HCT116 (cell line): ENCODE data around the gene DNAJC7. TPM values are rescaled to one million over a fixed set of nuclear protein-coding genes. Genes with fewer than 3 reads are reported as not detected.

Experiments
- ATAC-seq: fragments of 200-7000 bp; cut with Tn5 transposase; 2 replicates; pipeline ENCODE4 v1.9.1; 2020; ENCODE audit warnings: mild to moderate bottlenecking, moderate library complexity
- BruUV-seq: library from RNA; stranded (reverse); fragments of 400-500 nt; replicated peaks from 2 replicates; lab custom pipeline; 2021; lab: Mats Ljungman, UMichigan
- CTCF ChIA-PET: fragments of 300-600 bp; sonication (Branson Sonifier 250); formaldehyde crosslinking; loops from one replicate; lab custom pipeline; 2021; ENCODE audit warnings: antibody characterized with exemption; lab: Charles Lee
- POLR2A ChIA-PET: fragments of 300-600, 350-600 bp; sonication (Branson Sonifier 250); formaldehyde crosslinking; loops from one replicate; lab custom pipeline; 2021; ENCODE audit warnings: antibody characterized with exemption; lab: Charles Lee
- RAD21 ChIA-PET, 2 experiments: fragments of 300-600 bp; sonication (Branson Sonifier 250); formaldehyde crosslinking; loops; one replicate each; lab custom pipeline; 2023; ENCODE audit warnings: low total read pairs in 2 of 2; ENCODE audit not compliant: uncharacterized antibody in 2 of 2, unreplicated experiment in 2 of 2, low non-redundant PET in 1 of 2; lab: Charles Lee
- DNase-seq: peaks from one replicate; pipeline ENCODE4 v3.0.0-alpha.2; 2010; ENCODE audit warnings: low read depth, low spot score
- H2AFZ ChIP-seq: fragments of 200-600 bp; shearing (Covaris generic), sonication (generic); 2 replicates; pipeline ENCODE4 v1.6.1; 2017; ENCODE audit warnings: low read depth, mixed run types, mixed read lengths, antibody characterized with exemption, low read length; ENCODE audit not compliant: poor library complexity, severe bottlenecking
- H3K27ac ChIP-seq: 2 replicates; pipeline ENCODE4 v1.5.1; 2012; ENCODE audit warnings: low read depth, low read length
- H3K27me3 ChIP-seq: fragments of 200-600 bp; sonication (generic); 2 replicates; pipeline ENCODE4 v1.6.1; 2016; ENCODE audit warnings: mixed run types, low read length, mixed read lengths; ENCODE audit not compliant: insufficient read depth
- H3K36me3 ChIP-seq, 2 experiments: fragments of 200-500 bp in 1 of 2; fragments of 200-600 bp in 1 of 2; sonication (Bioruptor generic) in 1 of 2; sonication (generic) in 1 of 2; 2 replicates each; pipeline versions ENCODE4 v1.5.1 to v1.6.1; 2014 to 2016; ENCODE audit warnings: low read length in 2 of 2, inconsistent platforms in 1 of 2, mixed read lengths in 1 of 2, mixed run types in 1 of 2; ENCODE audit not compliant: insufficient read depth in 2 of 2, control insufficient read depth in 1 of 2
- H3K4me1 ChIP-seq, 2 experiments: fragments of 200-600 bp in 1 of 2; sonication (generic) in 1 of 2; 2 replicates each; pipeline versions ENCODE4 v1.5.1 to v1.6.1; 2012 to 2017; ENCODE audit warnings: low read length in 2 of 2, inconsistent platforms in 1 of 2, mild to moderate bottlenecking in 1 of 2, mixed read lengths in 1 of 2, mixed run types in 1 of 2, moderate library complexity in 1 of 2; ENCODE audit not compliant: insufficient read depth in 2 of 2, control insufficient read depth in 1 of 2
- H3K4me2 ChIP-seq: fragments of 200-600 bp; sonication (generic); 2 replicates; pipeline ENCODE4 v1.6.1; 2017; ENCODE audit warnings: mixed run types, low read length, mixed read lengths
- H3K4me3 ChIP-seq, 2 experiments: fragments of 200-600 bp in 1 of 2; sonication (generic) in 1 of 2; replicated peaks in 1 of 2; 2 replicates each; pipeline ENCODE4 v1.5.1; 2011 to 2016; ENCODE audit warnings: low read length in 2 of 2, control low read depth in 1 of 2, low read depth in 1 of 2, mild to moderate bottlenecking in 1 of 2, mixed read lengths in 1 of 2, mixed run types in 1 of 2
- H3K79me2 ChIP-seq: fragments of 200-600 bp; sonication (generic); 2 replicates; pipeline ENCODE4 v1.6.1; 2017; ENCODE audit warnings: mild to moderate bottlenecking, mixed run types, low read length, moderate library complexity, mixed read lengths; ENCODE audit not compliant: insufficient read depth
- H3K9ac ChIP-seq: fragments of 200-600 bp; sonication (generic); 2 replicates; pipeline ENCODE4 v1.6.1; 2016; ENCODE audit warnings: low read length, mixed read lengths
- H3K9me2 ChIP-seq: fragments of 200-600 bp; sonication (generic), shearing (Covaris generic); 2 replicates; pipeline ENCODE4 v1.6.1; 2017; ENCODE audit warnings: mixed run types, mild to moderate bottlenecking, moderate library complexity; ENCODE audit not compliant: insufficient read depth
- H3K9me3 ChIP-seq, 2 experiments: fragments of 200-500 bp in 1 of 2; fragments of 200-600 bp in 1 of 2; sonication (Bioruptor generic) in 1 of 2; sonication (generic) in 1 of 2; 2 replicates each; pipeline ENCODE4 v1.6.1; 2014 to 2017; ENCODE audit warnings: low read length in 2 of 2, mixed read lengths in 2 of 2, inconsistent platforms in 1 of 2, low read depth in 1 of 2, mild to moderate bottlenecking in 1 of 2, mixed run types in 1 of 2, moderate library complexity in 1 of 2; ENCODE audit not compliant: control insufficient read depth in 1 of 2, insufficient read depth in 1 of 2
- H4K20me1 ChIP-seq: fragments of 200-600 bp; sonication (generic), shearing (Covaris generic); 2 replicates; pipeline ENCODE4 v1.6.1; 2017; ENCODE audit warnings: mixed run types, mild to moderate bottlenecking, moderate library complexity; ENCODE audit not compliant: insufficient read depth
- CBX3 ChIP-seq: IDR thresholded peaks from 2 replicates; pipeline ENCODE4 v1.6.1; 2012; ENCODE audit warnings: low read depth
- EGR1 ChIP-seq: IDR thresholded peaks from 2 replicates; pipeline ENCODE4 v1.6.1; 2012; ENCODE audit warnings: low read depth
- EZH2 ChIP-seq: fragments of 200-600 bp; sonication (generic); IDR thresholded peaks from 2 replicates; pipeline ENCODE4 v1.6.1; 2017; ENCODE audit warnings: antibody characterized with exemption, mixed run types
- JUND ChIP-seq: IDR thresholded peaks from 2 replicates; pipeline ENCODE4 v1.6.1; 2012
- SIN3A ChIP-seq: IDR thresholded peaks from 2 replicates; pipeline ENCODE4 v1.6.1; 2012; ENCODE audit warnings: low read depth
- SP1 ChIP-seq: IDR thresholded peaks from 2 replicates; pipeline ENCODE4 v1.6.1; 2012; ENCODE audit warnings: low read depth
- TCF7L2 ChIP-seq: IDR thresholded peaks from 2 replicates; pipeline ENCODE4 v1.7.0; 2011; ENCODE audit warnings: borderline replicate concordance, inconsistent platforms; ENCODE audit not compliant: insufficient read depth, insufficient read length; ENCODE audit errors: extremely low read depth
- YY1 ChIP-seq: IDR thresholded peaks from 2 replicates; pipeline ENCODE4 v1.6.1; 2011; ENCODE audit warnings: low read length, low read depth, moderate library complexity, mild to moderate bottlenecking; ENCODE audit not compliant: insufficient replicate concordance; ENCODE audit errors: extremely low read depth
- ZNF274 ChIP-seq: fragments of 200-500 bp; sonication (Bioruptor generic); IDR thresholded peaks from 2 replicates; pipeline ENCODE4 v1.6.1; 2014; ENCODE audit warnings: mild to moderate bottlenecking, low read depth, low read length, inconsistent platforms
- intact Hi-C: fragments of 100-400 bp; cut with micrococcal nuclease; formaldehyde crosslinking; loops from 2 replicates; pipeline ENCODE4 v1.10.0; 2022
- total RNA-seq: library from RNA; stranded (reverse); gene quantifications from one replicate; pipeline ENCODE4 v1.2.1, GENCODE V29; 2021; ENCODE audit not compliant: unreplicated experiment
- TF ChIP-seq, protein P1 (sequence below): IDR thresholded peaks from 2 replicates; pipeline ENCODE4 v1.6.1; 2012; ENCODE audit warnings: low read depth
- TF ChIP-seq, protein P2 (sequence below), 3 experiments: fragments of 200-600 bp in 1 of 3; sonication (generic) in 1 of 3; IDR thresholded peaks in 2 of 3; conservative IDR thresholded peaks in 1 of 3; 2 replicates each; pipeline ENCODE4 v1.5.1; 2012 to 2017; ENCODE audit warnings: low read depth in 2 of 3, low read length in 2 of 3, antibody characterized with exemption in 1 of 3, borderline replicate concordance in 1 of 3, control low read depth in 1 of 3, mild to moderate bottlenecking in 1 of 3, mixed read lengths in 1 of 3, mixed run types in 1 of 3, moderate library complexity in 1 of 3; ENCODE audit not compliant: insufficient read depth in 1 of 3
- TF ChIP-seq, protein P3 (sequence below): IDR thresholded peaks from 2 replicates; pipeline ENCODE4 v1.6.1; 2012
- TF ChIP-seq, protein P4 (sequence below): IDR thresholded peaks from 2 replicates; pipeline ENCODE4 v1.6.1; 2012

The DNAJC7 gene
- total RNA-seq, 1 experiment from 2014 or later = 113 TPM

DNA sequence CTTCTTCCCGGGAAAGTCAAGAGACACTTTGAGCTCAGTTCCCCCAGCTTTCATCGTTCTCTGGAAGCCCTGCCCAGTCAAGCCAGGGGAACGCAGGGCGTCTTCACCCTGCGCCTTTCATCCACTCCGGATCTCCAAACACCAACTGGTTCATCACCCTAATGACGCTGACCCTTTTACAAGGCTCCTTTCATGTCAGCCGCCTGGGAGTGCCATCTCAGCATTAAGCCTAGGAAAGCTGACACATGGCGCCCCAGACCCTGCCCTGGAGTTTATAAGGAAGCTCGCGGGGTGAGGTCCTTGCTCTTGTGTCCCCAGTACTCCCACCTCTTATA, 594 bp upstream of the DNAJC7 start:
- H3K79me2 ChIP-seq = peaks cover 63% of the 10 kb centered on the region
- peak overlapping the region; percentile 96 for H3K4me2 ChIP-seq
- H3K36me3 ChIP-seq = no peaks in the 10 kb centered on the region; a peak in 1 of 4 replicates
- TF ChIP-seq JUND (no peak), SP1 (no peak), TCF7L2 (peak; percentile 83), ZNF274 (no peak), EZH2 (no peak)
- TF ChIP-seq, all 23 proteins: peak for 1
- no peaks in the 10 kb centered on the region for H3K9me2 ChIP-seq
- no TSS peak for BruUV-seq
- DNase-seq = no peak
- H4K20me1 ChIP-seq = 0 out of 2 replicates have a peak, but pooled peaks cover 3% of the 10 kb centered on the region
- ATAC-seq = no peak
- H3K9me3 ChIP-seq = no peaks in the 10 kb centered on the region
- peak overlapping the region; percentile 93 to 99 for H3K4me3 ChIP-seq
- peak overlapping the region; percentile 39 for H2AFZ ChIP-seq
- intact Hi-C loops = loop anchor here (5.0 kb wide), 1 partner anchor 51 kb away; the partner anchor contains the start of gene CNP
- no peaks in the 10 kb centered on the region for H3K27me3 ChIP-seq
- H3K9ac ChIP-seq = peak overlapping the region; percentile 100
- CTCF ChIA-PET = interaction anchor here (0.7 to 4.0 kb wide), 6 partner anchors 11 to 1942 kb away, joined by 3 to 16 read pairs (median 4); partner anchors contain the start of gene CNP
- peak overlapping the region; percentile 71 for H3K27ac ChIP-seq
- peaks cover 14 to 30% of the 10 kb centered on the region in 2 experiments; a peak in 3 of 4 replicates for H3K4me1 ChIP-seq
- POLR2A ChIA-PET = interaction anchor here (0.8 to 2.3 kb wide), 6 partner anchors 8 to 52 kb away, joined by 3 to 17 read pairs (median 4); partner anchors contain the start of gene CNP
- RAD21 ChIA-PET = no interaction called here

DNA sequence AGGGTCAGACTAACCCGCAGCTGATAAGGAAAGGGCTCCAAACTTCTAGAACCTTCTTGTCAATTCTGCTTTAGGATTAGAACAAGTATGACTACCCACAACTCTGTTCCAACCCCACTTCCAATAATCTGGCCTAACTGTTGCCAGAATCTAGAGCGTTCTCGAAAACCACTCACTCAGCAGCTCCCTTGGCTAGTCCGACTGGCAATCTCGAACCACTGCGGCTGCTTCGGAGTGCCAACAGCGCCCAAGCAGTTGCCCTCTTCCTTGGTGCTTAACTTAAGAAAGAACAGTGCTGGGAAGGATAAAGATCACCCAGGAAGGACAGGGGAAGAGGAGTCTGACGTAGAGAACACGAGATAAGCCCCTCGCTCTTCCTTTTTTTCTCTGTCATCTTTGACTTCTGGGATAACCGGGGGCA, 818 bp downstream of the DNAJC7 start:
- Histone ChIP-seq H3K36me3 (no peaks in the 10 kb centered on the region), H3K27ac (peak overlapping the region; percentile 71), H3K79me2 (peaks cover 73% of the 10 kb centered on the region)
- TF ChIP-seq, protein P1, sequence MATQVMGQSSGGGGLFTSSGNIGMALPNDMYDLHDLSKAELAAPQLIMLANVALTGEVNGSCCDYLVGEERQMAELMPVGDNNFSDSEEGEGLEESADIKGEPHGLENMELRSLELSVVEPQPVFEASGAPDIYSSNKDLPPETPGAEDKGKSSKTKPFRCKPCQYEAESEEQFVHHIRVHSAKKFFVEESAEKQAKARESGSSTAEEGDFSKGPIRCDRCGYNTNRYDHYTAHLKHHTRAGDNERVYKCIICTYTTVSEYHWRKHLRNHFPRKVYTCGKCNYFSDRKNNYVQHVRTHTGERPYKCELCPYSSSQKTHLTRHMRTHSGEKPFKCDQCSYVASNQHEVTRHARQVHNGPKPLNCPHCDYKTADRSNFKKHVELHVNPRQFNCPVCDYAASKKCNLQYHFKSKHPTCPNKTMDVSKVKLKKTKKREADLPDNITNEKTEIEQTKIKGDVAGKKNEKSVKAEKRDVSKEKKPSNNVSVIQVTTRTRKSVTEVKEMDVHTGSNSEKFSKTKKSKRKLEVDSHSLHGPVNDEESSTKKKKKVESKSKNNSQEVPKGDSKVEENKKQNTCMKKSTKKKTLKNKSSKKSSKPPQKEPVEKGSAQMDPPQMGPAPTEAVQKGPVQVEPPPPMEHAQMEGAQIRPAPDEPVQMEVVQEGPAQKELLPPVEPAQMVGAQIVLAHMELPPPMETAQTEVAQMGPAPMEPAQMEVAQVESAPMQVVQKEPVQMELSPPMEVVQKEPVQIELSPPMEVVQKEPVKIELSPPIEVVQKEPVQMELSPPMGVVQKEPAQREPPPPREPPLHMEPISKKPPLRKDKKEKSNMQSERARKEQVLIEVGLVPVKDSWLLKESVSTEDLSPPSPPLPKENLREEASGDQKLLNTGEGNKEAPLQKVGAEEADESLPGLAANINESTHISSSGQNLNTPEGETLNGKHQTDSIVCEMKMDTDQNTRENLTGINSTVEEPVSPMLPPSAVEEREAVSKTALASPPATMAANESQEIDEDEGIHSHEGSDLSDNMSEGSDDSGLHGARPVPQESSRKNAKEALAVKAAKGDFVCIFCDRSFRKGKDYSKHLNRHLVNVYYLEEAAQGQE = no peak
- TF ChIP-seq, protein P2, sequence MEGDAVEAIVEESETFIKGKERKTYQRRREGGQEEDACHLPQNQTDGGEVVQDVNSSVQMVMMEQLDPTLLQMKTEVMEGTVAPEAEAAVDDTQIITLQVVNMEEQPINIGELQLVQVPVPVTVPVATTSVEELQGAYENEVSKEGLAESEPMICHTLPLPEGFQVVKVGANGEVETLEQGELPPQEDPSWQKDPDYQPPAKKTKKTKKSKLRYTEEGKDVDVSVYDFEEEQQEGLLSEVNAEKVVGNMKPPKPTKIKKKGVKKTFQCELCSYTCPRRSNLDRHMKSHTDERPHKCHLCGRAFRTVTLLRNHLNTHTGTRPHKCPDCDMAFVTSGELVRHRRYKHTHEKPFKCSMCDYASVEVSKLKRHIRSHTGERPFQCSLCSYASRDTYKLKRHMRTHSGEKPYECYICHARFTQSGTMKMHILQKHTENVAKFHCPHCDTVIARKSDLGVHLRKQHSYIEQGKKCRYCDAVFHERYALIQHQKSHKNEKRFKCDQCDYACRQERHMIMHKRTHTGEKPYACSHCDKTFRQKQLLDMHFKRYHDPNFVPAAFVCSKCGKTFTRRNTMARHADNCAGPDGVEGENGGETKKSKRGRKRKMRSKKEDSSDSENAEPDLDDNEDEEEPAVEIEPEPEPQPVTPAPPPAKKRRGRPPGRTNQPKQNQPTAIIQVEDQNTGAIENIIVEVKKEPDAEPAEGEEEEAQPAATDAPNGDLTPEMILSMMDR (IDR thresholded peaks at IDR 0.05 in 2 of 3, conservative IDR thresholded peaks at IDR 0.05 in 1 of 3; ENCODE audit: borderline replicate concordance in 1 of 3, insufficient read depth in 1 of 3, low read depth in 2 of 3, low read length in 2 of 3) = no peak
- no peak for TF ChIP-seq EGR1
- no peak for TF ChIP-seq CBX3
- TF ChIP-seq, protein P3, sequence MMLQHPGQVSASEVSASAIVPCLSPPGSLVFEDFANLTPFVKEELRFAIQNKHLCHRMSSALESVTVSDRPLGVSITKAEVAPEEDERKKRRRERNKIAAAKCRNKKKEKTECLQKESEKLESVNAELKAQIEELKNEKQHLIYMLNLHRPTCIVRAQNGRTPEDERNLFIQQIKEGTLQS = no peak
- TF ChIP-seq SIN3A = no peak
- no peak for TF ChIP-seq EZH2
- no peak for TF ChIP-seq YY1
- TF ChIP-seq, protein P4, sequence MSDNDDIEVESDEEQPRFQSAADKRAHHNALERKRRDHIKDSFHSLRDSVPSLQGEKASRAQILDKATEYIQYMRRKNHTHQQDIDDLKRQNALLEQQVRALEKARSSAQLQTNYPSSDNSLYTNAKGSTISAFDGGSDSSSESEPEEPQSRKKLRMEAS = no peak
- TF ChIP-seq TCF7L2 = no peak
- TF ChIP-seq, all 23 proteins: peak for 0
- DNase-seq (no peak), ATAC-seq (no peak)
- ChIA-PET POLR2A (interaction anchor here (0.9 to 1.6 kb wide), 3 partner anchors 12 to 86 kb away, joined by 3 to 5 read pairs (median 3); partner anchors contain the start of gene ODAD4), CTCF (no interaction called here), RAD21 (no interaction called here)
- peaks cover 3% of the 10 kb centered on the region; the same call in 1 of the 2 replicates for H4K20me1 ChIP-seq
- H3K9me2 ChIP-seq = no peaks in the 10 kb centered on the region
- peak overlapping the region; percentile 96 for H3K4me2 ChIP-seq
- H3K9me3 ChIP-seq = no peaks in the 10 kb centered on the region
- peak overlapping the region; percentile 100 for H3K9ac ChIP-seq
- H3K4me1 ChIP-seq = peaks cover 14 to 35% of the 10 kb centered on the region in 2 experiments; a peak in 3 of 4 replicates
- no peaks in the 10 kb centered on the region for H3K27me3 ChIP-seq
- H3K4me3 ChIP-seq = peak overlapping the region; percentile 93 to 99
- no peak overlapping the region for H2AFZ ChIP-seq
- BruUV-seq = no TSS peak
- intact Hi-C loops = loop anchor here (5.0 kb wide), 1 partner anchor 49 kb away; the partner anchor contains the start of gene CNP
